ENCODE measurements around the gene XPNPEP2.
"Not testable (repeated sequence)": the region's sequence is repeated elsewhere in the genome, so short reads cannot be mapped to it uniquely, and the experiment has no call there.

Gene XPNPEP2

DNA sequence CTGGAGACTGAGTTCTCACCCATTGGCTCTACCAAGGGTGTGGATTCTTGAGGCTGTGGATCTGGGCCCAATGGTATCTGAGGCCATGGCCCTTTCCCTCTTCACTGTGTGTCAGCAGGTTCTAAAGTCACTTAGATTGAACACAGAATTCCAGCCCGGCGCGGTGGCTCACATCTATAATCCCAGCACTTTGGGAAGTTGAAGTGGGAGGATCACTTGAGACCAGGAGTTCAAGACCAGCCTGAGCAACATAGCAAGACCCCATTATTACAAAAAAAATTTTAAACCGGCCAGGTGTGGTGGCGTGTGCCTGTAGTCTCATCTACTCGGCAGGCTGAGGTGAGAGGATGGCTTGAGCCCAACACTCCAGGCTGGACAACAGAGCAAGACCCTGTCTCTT, 18.0 kb upstream of the XPNPEP2 start:
- DNase-seq: no peak

GRCh38 chrX:129721414-129721813, 17.4 kb upstream of the XPNPEP2 start:
- DNase-seq: no peak

- no peak for DNase-seq
Observed at GRCh38 chrX:129721870-129722269, 16.9 kb upstream of the XPNPEP2 start.

DNA sequence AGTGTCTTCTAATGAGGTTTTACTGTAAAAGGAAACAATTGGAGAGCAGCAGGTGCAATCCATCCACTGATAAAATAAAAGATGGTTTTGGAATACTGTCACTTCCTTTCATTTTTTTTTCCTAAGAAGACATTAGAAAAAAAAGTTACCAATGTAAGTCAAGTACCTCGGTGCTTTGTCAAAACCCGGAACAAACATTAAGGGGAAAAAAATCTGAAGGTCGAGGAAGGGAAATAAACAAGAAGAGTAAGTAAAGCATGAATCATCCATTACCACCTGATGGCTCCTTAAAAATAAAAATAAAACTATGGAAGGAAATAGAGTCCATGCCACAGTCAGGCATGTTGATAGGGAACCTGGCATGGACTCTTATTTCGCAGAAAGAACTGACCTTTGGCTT, 15.3 kb upstream of the XPNPEP2 start:
- no peak for DNase-seq

DNA sequence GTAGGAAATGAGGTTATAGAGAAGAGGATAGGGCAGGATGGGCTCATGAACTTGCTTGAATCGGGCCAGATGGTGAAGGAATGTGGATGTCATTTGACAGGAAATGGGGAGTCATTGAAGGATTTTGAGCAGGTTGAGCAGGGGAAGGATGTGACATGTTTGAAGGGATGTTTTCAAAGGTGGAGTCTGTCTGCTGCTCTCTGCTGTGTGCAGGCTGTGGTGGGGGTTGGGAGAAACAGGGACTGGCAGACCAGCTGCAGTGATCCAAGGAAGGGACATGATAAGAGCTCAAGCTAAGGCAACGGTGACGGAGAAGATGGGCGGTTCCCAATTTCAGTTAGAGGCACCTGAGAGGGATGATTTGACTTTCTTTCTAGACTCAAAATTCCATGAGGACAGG, 14.0 kb upstream of the XPNPEP2 start:
- no peak for DNase-seq

GRCh38 chrX:129726307-129727111, 12.3 kb upstream of the XPNPEP2 start:
- no peak for DNase-seq

DNA sequence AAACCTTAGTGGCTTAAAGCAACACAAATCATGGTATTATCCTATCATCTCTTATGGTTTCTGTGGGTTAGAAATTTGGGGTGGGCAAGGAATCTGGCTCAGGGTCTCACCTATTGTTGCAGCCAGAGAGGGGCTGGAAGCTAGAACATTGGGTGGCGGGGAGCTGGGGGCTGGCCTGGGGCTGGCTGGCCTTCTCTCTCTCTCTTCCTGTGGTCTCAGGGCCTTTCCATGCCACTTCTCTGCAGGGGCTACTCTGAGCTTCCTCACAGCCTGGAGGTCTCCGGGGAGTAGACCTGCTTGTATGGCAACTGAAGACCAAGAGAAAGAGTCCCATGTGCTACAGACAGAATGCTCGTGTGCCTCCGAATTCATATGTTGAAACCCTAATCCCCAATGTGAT, 10.7 kb upstream of the XPNPEP2 start:
- no peak for DNase-seq

DNA sequence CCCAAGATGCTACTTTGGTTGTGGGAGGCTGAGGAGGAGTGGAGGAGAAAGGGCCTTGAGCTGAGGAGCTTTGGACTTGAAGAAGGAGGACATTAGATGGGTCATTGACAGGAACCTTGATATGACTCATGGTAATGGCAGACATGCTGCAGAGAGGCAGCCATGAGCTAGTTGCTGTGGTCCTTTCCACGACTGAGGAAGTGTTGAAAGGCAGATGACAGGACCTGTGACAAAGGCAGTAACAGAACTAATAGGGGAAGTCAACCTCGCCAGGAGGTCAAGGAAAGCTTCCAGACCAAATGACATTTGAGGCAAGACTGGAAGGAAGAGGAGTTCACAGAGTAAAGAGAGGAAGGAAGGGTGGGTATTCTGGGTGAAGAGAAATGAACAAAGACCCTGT, 7.6 kb upstream of the XPNPEP2 start:
- no peak for DNase-seq

- DNase-seq: no peak
Observed at GRCh38 chrX:129732857-129733256, 5.9 kb upstream of the XPNPEP2 start.

DNA sequence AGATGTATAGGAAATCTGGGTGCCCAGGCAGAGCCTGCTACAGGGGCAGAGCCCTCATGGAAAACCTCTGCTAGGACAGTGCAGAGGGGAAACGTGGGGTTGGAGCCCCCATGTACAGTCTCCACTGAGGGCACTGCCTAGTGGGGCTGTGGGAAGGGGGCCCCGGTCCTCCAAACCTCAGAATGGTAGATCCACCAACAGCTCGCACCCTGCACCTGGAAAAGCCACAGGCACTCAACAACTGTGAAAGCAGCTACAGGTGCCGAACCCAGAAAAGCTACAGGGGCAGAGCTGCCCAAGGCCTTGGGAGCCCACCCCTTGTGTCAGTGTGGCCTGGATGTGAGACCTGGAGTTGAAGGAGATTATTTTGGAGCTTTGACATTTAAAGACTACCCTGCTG, 5.4 kb upstream of the XPNPEP2 start:
- DNase-seq: no peak

DNA sequence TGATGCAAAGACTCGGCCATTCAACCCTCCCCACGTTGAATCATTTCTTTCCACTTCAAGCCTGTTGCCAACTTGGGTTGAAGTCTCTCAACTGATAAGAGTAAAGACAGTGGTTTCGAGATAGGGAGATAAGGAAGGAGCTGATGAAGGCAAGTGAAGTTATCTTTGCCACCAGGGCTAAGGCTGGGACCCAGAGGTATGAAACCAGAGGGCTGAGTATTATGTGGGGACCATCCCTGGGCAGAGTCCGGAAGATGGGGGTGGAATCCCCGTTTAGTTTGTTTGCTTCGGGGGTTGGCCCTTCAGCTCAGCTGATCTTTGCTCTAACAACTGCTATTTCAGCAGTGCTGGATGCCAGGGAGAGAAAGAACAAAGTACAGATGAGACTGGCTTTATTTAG, 2.3 kb upstream of the XPNPEP2 start:
- DNase-seq: no peak

GRCh38 chrX:129737916-129738315, 863 bp upstream of the XPNPEP2 start:
- no peak for DNase-seq

DNA sequence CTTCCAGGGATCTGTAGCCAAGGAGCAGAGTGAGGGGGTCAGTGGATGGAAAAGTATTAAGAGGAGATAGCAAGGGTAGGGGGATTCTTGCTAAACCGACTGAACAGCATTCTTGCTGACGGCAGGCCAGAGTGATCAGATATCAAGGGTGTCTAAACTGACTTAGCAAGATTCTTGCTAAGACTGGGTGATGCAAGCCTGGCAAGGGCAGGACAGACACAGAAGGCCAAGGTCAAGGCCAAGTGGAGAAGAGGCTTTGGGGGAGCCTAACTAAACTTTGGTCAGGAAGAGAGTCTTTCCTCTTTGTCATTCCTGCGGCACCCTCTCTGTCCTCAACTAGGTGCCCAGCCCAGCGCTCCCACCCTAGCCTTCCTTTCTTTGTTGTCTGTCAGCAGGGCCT, 799 bp downstream of the XPNPEP2 start:
- no peak for DNase-seq

DNA sequence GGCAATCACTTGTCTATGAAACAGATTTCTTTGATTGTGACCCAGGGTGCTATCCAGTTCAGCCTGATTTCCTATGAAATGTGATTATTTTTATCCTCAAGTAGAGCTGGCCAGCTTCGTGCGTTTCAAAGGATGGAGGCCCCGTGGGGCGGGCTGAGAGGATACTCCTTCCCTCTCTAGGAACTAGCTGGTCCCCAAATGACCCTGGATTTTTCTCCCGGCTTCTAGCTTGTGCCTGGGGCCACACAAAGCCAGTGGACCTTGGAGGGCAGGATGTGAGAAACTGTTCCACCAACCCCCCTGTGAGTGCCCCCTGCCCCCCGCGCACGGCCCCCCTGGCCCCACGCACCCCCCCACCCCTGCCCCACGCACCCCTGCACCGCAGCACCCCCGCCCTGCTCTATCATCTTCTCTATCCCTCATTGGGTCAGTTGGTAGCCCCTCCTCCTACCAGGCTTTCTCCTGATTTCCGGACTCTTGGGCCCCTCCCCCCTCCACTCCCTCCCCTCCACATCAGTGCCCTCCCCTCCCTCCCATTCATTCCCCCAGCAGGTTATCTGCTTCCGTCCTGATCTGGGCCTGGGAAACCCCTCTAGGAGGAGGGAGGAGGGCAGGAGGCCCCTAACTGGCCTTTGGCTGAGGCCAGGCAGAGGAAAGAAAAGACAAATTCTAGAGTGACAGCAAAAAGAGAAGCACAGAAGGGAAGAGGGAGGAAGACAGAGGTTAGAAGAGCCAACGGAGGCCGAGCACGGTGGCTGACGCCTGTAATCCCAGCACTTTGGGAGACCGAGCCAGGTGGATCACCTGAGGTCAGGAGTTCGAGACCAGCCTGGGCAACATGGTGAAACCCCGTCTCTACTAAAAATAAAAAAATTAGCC, 3.3 kb downstream of the XPNPEP2 start:
- no peak for DNase-seq

- DNase-seq: not testable (repeated sequence)
Observed at GRCh38 chrX:129742759-129743152, 4.0 kb downstream of the XPNPEP2 start.

DNA sequence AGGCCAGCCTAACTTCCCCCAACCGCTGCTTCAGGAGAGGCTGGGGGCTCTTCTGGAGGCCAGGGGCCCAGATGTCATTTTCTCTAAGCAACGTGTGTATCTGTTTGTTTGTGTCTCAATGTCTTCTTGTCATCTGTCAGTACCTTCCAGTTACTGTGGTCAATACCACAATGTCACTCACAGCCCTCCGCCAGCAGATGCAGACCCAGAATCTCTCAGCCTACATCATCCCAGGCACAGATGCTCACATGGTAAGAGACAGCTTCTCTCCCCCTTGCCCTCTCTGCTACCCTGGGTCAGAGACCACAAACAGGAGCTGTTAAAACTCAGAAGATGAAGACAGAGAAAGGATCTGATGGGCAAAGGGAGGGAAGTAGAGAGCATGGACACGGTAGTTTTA, 5.0 kb downstream of the XPNPEP2 start:
- DNase-seq: no peak

DNA sequence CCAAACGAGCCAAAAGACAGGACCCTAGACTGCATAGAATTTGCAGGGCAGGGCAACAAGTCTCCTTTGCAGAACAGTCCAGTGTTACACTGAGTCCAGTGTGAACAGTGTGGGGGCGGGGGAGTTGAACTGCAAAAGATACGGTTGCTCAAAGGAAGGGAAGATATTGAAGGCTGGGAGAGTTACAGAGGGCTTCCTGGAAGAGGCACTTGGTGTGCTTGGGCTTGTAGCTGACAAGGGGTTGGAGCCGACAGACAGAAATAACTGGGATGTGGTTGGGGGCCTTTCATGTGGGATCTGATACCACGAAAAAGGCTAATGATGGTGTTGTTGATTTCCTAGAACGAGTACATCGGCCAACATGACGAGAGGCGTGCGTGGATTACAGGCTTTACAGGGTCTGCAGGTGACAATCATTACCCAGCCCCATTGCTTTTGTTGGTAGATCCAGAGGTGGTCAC, 6.1 kb downstream of the XPNPEP2 start:
- no peak for DNase-seq

DNA sequence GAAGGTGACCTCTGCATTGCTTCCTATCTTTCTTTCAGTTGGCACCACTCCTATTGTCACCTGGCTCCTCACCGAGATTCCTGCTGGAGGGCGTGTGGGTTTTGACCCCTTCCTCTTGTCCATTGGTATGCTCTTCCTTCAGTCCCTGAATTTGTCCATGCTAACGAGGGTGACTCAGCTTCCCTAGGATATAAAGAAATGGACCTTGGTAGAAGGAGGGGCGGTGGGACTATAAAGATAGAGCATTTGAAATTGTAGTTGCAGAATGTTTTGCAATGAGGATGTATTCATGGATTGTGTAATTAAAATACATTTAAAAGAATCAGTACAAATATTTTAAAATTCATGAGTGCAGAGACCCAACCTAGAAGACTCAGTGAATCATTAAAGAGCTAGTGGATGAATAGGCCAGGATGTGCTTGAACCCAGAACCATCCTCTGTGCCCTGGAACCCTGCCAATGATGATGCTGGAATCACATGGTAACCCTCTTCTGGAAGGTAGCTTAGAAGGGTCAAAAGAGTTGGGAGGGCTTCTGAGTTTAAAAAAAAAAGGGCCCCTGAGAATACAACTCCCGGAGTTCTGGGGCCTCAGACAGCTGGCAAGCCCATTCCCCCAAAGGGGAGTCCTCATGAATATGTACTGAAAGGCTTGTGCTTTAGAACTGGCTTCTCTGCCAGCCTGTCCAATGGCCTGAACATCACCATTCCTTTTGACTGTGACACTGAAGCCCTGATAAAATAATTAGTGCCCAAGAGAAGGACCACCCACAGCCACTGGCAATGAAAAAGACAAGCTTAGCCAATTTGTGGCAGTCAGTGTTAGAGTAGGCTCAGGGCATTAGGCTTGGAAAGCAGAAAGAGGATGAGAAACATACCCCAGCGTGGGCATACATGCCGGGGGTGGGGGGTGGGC, 8.0 kb downstream of the XPNPEP2 start:
- DNase-seq: no peak

- no peak for DNase-seq
Observed at GRCh38 chrX:129747533-129747932, 8.8 kb downstream of the XPNPEP2 start.

GRCh38 chrX:129748305-129748704, 9.5 kb downstream of the XPNPEP2 start:
- DNase-seq: no peak

DNA sequence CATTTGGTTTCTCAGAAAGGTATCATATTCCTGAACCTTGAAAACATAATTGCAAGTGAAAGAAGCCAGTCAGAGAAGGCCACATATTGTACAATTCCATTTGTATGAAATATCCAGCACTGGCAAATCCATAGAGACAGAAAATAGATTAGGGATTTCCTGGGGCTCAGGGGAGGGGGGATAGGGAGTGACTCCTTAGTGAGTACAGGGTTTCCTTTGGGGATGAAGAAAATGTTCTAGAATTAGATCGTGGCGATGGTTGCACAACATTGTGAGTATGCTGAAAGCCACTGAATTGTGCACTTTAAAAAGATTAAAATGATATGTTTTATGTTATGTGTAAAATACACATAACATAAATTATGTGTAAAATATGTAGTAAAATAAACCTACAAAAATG, 10.3 kb downstream of the XPNPEP2 start:
- DNase-seq: no peak

DNA sequence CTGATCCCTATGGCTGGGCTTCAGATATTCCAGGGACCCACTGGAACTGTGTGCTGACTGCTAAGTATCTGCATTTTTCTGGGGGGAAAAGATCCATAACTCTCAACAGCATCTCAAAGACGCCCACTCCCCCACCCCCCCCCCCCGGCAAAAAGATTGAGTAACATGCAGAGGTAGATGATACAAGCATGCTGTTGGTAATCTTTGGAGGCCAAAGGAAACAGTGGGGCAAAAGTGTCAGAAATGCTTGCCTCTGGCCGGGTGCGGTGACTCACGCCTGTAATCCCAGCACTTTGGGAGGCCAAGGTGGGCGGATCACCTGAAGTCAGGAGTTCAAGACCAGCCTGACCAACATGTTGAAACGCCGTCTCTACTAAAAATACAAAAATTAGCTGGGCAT, 12.2 kb downstream of the XPNPEP2 start:
- no peak for DNase-seq

All from NCI-H526 treated with DMSO at 0.1 percent for 48 hours (cell line).